HEK293 (cell line): Measurements from ENCODE around the gene TMEM179.

ENCODE experiments used
- CTCF ChIP-seq: fragments of 450-650 bp; formaldehyde crosslinking; IDR thresholded peaks from 2 replicates; pipeline ENCODE4 v1.5.1; 2016; ENCODE audit warnings: missing biosample characterization, missing genetic modification characterization
- GLIS1 ChIP-seq: fragments of 450-650 bp; formaldehyde crosslinking; IDR thresholded peaks from 2 replicates; pipeline ENCODE4 v1.5.1; 2016; ENCODE audit warnings: missing biosample characterization, missing genetic modification characterization
- PBX3 ChIP-seq: sonication (generic); formaldehyde crosslinking; IDR thresholded peaks from 2 replicates; pipeline ENCODE4 v1.8.1; 2022; ENCODE audit warnings: mild to moderate bottlenecking, moderate library complexity, missing genetic modification reagents
- TCF7L2 ChIP-seq: IDR thresholded peaks from 2 replicates; pipeline ENCODE4 v1.6.1; 2011; ENCODE audit warnings: low read depth, mild to moderate bottlenecking, inconsistent platforms, low read length, moderate library complexity, borderline replicate concordance
- ZBTB10 ChIP-seq: fragments of 450-650 bp; formaldehyde crosslinking; IDR thresholded peaks from 2 replicates; pipeline ENCODE4 v1.5.1; 2016; ENCODE audit warnings: missing biosample characterization, missing genetic modification characterization
- ZBTB49 ChIP-seq: fragments of 450-650 bp; formaldehyde crosslinking; IDR thresholded peaks from 2 replicates; pipeline ENCODE4 v1.5.1; 2016; ENCODE audit warnings: missing biosample characterization, missing genetic modification characterization, low read depth
- ZFHX2 ChIP-seq: fragments of 450-650 bp; formaldehyde crosslinking; conservative IDR thresholded peaks from 2 replicates; pipeline ENCODE4 v1.5.1; 2016; ENCODE audit warnings: missing biosample characterization, missing genetic modification characterization
- ZFP3 ChIP-seq: fragments of 450-650 bp; formaldehyde crosslinking; IDR thresholded peaks from 2 replicates; pipeline ENCODE4 v1.5.1; 2016; ENCODE audit warnings: low read depth, missing biosample characterization, missing genetic modification characterization
- ZNF274 ChIP-seq, 2 experiments: fragments of 200-500 bp in 1 of 2; fragments of 450-650 bp in 1 of 2; sonication (Bioruptor generic) in 1 of 2; formaldehyde crosslinking in 1 of 2; IDR thresholded peaks; 2 replicates each; pipeline versions ENCODE4 v1.5.1 to v1.6.1; 2014 to 2016; ENCODE audit warnings: borderline replicate concordance in 1 of 2, inconsistent platforms in 1 of 2, low read length in 1 of 2, missing biosample characterization in 1 of 2, missing genetic modification characterization in 1 of 2
- ZNF549 ChIP-seq: fragments of 450-650 bp; IDR thresholded peaks from 2 replicates; pipeline ENCODE4 v1.5.1; 2018; ENCODE audit warnings: missing biosample characterization, missing genetic modification characterization, mild to moderate bottlenecking, inconsistent platforms, moderate library complexity
- ZNF660 ChIP-seq: fragments of 450-650 bp; IDR thresholded peaks from 2 replicates; pipeline ENCODE4 v1.5.1; 2018; ENCODE audit warnings: missing biosample characterization, mild to moderate bottlenecking, missing genetic modification characterization
- ZNF76 ChIP-seq: fragments of 450-650 bp; formaldehyde crosslinking; IDR thresholded peaks from 2 replicates; pipeline ENCODE4; 2016; ENCODE audit warnings: low read depth, missing biosample characterization, missing genetic modification characterization, borderline replicate concordance
- ZNF785 ChIP-seq: fragments of 450-650 bp; formaldehyde crosslinking; IDR thresholded peaks from 2 replicates; pipeline ENCODE4 v1.5.1; 2016; ENCODE audit warnings: missing biosample characterization, missing genetic modification characterization
- ZSCAN4 ChIP-seq: fragments of 450-650 bp; formaldehyde crosslinking; IDR thresholded peaks from 2 replicates; pipeline ENCODE4 v1.5.1; 2017; ENCODE audit warnings: missing biosample characterization, missing genetic modification characterization

GRCh38 chr14:104589338-104590195 lies 15.0 kb downstream of the TMEM179 start:
- TF ChIP-seq ZNF549: no peak
- TF ChIP-seq GLIS1 (tag by site-specific recombination): no peak
- TF ChIP-seq ZNF76 (tag by site-specific recombination): no peak
- no peak for TF ChIP-seq CTCF (tag by site-specific recombination)
- no peak for TF ChIP-seq ZSCAN4 (tag by site-specific recombination)
- no peak for TF ChIP-seq ZNF660 (tag by site-specific recombination)
- no peak for TF ChIP-seq PBX3
- TF ChIP-seq TCF7L2: no peak
- no peak for TF ChIP-seq ZBTB10 (tag by site-specific recombination)
- TF ChIP-seq ZNF274 (IDR thresholded peaks at IDR 0.05; ENCODE audit: low read length): no peak
- TF ChIP-seq ZNF274 (tag by site-specific recombination; IDR thresholded peaks at IDR 0.05; ENCODE audit: borderline replicate concordance): no peak
- TF ChIP-seq ZFP3 (tag by site-specific recombination): no peak
- no peak for TF ChIP-seq ZNF785 (tag by site-specific recombination)
- TF ChIP-seq ZBTB49 (tag by site-specific recombination): no peak
- TF ChIP-seq ZFHX2 (tag by site-specific recombination): no peak
